Umbilical cord (tissue), 2 donors: ENCODE data around the gene SARNP. TPM values are rescaled to one million over a fixed set of nuclear protein-coding genes. Genes with fewer than 3 reads are reported as not detected.

Experiments used
- DNase-seq: peaks from one replicate; pipeline ENCODE4 v3.0.0-alpha.2; 2015; ENCODE audit warnings: low spot score
- total RNA-seq: library from RNA; depleted of rRNA; stranded (reverse); fragments of >200 nt; gene quantifications from one replicate; pipeline ENCODE4 v1.2.3, GENCODE V29; 2014; ENCODE audit warnings: low replicate concordance; ENCODE audit not compliant: insufficient read depth

Gene SARNP
- total RNA-seq, 1 donor from 2014 or later, result 83.1 TPM

DNA sequence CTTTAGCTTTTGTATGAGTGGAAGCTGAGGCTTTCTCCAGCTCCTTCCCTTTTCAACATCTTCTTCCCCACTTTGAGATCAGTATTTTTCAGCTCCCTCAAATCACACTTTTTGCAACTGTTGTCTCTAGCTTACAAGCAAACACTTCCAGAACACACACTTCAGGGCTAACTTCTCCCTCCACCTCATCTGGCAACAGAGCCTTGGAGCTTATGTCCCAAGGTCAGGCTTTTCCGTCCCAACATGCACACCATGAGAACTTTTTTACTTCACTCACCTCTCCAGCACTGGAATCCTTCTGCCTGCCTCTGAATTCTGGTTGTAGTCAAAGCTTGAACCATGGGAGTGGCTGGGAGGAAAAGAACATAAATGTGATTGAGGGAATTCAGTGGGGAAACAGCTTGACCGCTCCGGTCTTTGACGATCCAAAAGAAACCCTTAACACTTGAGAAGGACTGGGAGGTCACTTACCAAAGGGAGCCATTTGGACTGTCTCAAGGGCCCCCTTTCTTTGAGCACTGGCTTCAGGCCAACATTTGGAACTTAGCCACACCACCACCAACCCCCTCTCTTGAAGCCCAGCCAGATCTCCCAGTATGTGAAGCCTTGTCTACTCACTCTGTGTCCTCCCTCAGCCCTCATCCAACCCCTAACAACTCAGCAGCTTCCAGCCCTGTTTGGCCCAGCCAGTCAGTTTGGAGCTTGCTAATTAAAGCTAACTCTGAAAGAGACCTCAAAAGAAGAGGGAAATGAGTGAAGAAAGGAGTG, 105.6 kb downstream of the SARNP start:
- no peak for DNase-seq

DNA sequence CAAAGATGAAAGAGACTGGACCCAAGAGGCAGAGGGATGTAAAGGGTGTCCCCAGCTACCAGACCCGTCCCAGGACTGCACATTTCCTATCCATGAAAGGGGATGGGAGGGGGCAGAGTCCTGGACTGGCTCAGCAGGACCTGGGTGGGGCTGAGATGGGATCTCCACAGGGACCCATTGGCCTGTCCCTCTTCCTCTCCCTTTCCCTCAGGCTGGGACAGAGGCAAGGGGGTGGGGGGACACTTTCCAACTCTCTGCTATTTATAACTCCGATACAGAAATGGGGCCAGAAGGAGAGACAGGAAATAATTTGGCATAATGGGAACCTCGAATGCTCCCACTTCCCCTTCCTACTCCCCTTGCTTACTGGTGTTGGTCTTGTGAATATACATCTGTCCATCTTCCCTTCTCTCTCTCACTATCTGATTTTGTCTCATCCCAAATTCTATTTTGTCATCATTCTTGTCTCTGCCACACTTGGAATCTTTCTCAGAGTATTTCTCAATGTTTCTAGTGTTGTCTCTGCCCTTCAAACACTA, 108.8 kb downstream of the SARNP start:
- DNase-seq, result no peak

DNA sequence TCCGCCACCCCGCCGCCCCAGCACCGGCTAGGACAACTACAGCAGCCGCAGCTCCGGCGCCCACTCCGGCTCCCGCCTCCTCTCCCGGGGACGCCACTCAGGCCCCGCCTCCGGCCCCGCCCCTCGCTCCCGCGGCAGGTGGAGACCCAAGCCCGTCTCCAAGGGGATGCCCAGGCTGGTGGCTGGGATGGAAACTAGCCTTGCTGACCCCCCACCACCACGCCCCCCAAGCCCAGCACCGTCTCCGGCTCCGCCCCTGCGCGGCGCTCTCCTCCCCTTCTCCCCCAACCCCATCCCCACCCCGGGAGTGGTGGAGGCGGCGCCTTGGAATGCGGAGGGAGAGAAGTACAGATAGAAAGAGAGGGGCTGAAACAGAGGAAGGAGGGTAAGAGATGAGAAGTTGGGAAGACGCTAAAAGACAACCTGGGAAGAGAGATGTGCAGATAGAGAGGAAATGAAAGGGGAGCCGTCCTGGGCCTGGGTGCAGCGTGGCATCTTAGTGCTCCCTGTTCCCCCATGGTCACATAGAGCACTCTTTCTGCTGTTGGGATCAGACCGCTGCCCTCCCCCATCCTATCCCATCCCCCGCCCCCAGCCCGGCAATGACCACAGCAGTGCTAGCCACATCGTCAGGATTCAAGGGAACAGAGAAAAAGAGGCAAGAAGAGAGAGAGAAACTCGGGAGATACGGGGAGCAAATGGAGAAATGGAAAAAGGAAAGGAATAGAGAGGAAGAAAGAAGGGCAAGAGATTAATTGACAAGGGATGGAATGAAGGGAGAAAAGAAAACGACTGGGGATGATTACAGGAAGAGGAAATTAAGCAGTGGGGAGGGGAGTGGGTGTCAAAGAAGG, 109.5 kb downstream of the SARNP start, which contains the start of gene ITGA7:
Gene ITGA7 (minus strand): TSS at position 64 of the 854 bp plus-strand sequence. CDS start 222 bp downstream, outside the sequence.
- DNase-seq, result peak; percentile 39

Other genes starting within 250 kb of the SARNP start
- 0.48 TPM for gene OR2AP1, start 245.3 kb downstream of the SARNP start, total RNA-seq
- gene OR10P1, start 180.8 kb downstream of the SARNP start, total RNA-seq, result not detected
- gene ITGA7, start 109.8 kb downstream of the SARNP start, total RNA-seq, result 66.2 TPM
- 67.4 TPM for gene BLOC1S1, start 101.7 kb downstream of the SARNP start, total RNA-seq
- 42.9 TPM for gene RDH5, start 97.3 kb downstream of the SARNP start, total RNA-seq
- 1,689 TPM for gene CD63, start 88.7 kb downstream of the SARNP start, total RNA-seq
- 3.1 TPM for gene GDF11, start 74.6 kb downstream of the SARNP start, total RNA-seq
- 26.2 TPM for gene ORMDL2, start 317 bp upstream of the SARNP start, total RNA-seq
- 40.9 TPM for gene DNAJC14, start 11.9 kb upstream of the SARNP start, total RNA-seq
- gene MMP19, start 25.2 kb upstream of the SARNP start, total RNA-seq, result 16.1 TPM
- 12.5 TPM for gene PYM1, start 110.2 kb upstream of the SARNP start, total RNA-seq
- gene DGKA, start 113.4 kb upstream of the SARNP start, total RNA-seq, result 37.8 TPM
- 13.7 TPM for gene PMEL, start 148.3 kb upstream of the SARNP start, total RNA-seq
- 16.6 TPM for gene CDK2, start 149.1 kb upstream of the SARNP start, total RNA-seq
- 37.6 TPM for gene RAB5B, start 156.4 kb upstream of the SARNP start, total RNA-seq
- 43.8 TPM for gene SUOX, start 179.6 kb upstream of the SARNP start, total RNA-seq
- 4.3 TPM for gene IKZF4, start 203.3 kb upstream of the SARNP start, total RNA-seq
- 76.8 TPM for gene RPS26, start 224.2 kb upstream of the SARNP start, total RNA-seq